ENCODE data around the gene NDST1. TPM values are rescaled to one million over a fixed set of nuclear protein-coding genes. Genes with fewer than 3 reads are reported as not detected.

The NDST1 gene
- 79.7 and 94.1 TPM in 2 replicates for total RNA-seq

DNA sequence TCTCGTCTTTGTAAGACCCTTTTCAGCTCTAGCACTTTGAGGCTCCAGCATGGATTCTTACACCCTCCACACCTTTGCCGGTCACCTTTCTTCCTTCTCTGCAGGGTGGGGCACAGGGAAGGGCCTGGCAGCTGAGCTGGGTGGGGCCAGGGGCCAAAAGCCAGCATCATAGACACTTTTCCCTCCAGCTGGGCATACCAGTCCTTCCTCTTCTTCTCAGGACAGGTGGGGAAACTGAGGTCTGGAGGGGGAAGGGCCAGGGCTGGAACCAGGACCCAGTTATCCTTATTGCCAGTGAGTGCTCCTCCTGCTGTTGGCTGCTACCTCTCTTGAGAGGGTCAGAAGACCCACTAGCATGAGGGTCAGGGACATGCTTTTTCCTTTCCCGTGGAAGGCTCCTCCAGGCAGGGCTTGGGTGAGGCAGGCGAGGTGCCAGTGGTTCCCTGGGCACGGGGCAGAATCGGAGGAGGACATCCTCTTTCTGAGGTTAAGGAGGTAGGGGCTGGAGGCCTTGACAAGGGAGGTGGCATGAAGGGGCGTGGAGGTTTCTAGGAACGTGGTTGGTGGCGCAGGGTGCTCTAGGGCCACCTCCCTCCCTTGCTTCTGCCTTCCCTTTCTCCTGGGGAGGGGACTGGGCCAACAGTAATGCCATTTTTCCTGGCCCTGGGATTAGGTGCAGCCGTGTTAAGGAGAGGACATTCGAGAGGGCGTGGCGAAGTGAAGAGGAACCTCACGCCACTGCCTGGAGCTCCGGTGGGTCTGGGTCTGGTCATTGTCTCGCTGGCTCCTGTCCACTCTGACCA, at the start of gene NDST1:
NDST1 (plus strand) TSS at position 658 of the 803 bp plus-strand sequence. CDS start 13,124 bp downstream, outside the sequence.

Other genes starting within 250 kb of the NDST1 start
- not detected in 2 replicates for gene CAMK2A, start 218.4 kb upstream of the NDST1 start, total RNA-seq
- 0.32 and 2.0 TPM in 2 replicates for gene ARSI, start 205.2 kb upstream of the NDST1 start, total RNA-seq
- 12.8 and 16.4 TPM in 2 replicates for gene TCOF1, start 150.4 kb upstream of the NDST1 start, total RNA-seq
- 0.65 TPM in 1 of 2 replicates, not detected in the other for gene CD74, start 95.2 kb upstream of the NDST1 start, total RNA-seq
- 3,362 and 3,967 TPM in 2 replicates for gene RPS14, start 58.4 kb upstream of the NDST1 start, total RNA-seq
- 68.2 and 86.0 TPM in 2 replicates for gene SYNPO, start 132.5 kb downstream of the NDST1 start, total RNA-seq
- gene MYOZ3, start 153.1 kb downstream of the NDST1 start, total RNA-seq: 0.54 TPM in 1 of 2 replicates, not detected in the other
- gene RBM22, start 192.9 kb downstream of the NDST1 start, total RNA-seq: 35.8 and 46.9 TPM in 2 replicates